GM19395 (cell line): ENCODE measurements around the gene FNIP2.
A peak's percentile ranks its signal among the peaks of the same experiment; 100 is the strongest.
"Not testable (repeated sequence)": the region's sequence is repeated elsewhere in the genome, so short reads cannot be mapped to it uniquely, and the experiment has no call there.

Experiments
- ATAC-seq: cut with Tn5 transposase; IDR thresholded peaks from one replicate; pipeline ENCODE4 v1.9.1; 2021; ENCODE audit warnings: mild to moderate bottlenecking, moderate library complexity; ENCODE audit not compliant: unreplicated experiment

Gene FNIP2

GRCh38 chr4:158946825-158947224 lies 178.0 kb downstream of the FNIP2 start:
- ATAC-seq, result no peak

DNA sequence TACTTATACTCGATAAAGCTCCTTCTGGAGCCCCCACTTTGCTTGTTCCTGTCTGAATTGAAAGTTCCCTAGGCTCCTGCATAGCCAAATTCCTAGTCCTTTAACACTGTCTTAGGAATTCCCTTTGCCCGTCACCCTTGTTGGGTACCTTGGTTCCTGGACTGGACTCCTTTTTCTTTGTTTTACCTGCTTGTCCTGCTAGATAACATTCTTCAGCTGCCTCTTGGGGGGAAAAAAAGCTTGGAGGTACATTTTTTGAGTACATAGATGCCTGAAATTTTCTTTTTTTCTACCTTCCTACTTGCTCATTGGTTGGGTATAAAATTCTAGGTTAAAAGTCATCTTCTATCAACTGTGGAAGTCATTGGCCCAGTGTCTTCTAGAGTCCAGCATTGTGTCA lies 179.2 kb downstream of the FNIP2 start:
- ATAC-seq, result no peak

DNA sequence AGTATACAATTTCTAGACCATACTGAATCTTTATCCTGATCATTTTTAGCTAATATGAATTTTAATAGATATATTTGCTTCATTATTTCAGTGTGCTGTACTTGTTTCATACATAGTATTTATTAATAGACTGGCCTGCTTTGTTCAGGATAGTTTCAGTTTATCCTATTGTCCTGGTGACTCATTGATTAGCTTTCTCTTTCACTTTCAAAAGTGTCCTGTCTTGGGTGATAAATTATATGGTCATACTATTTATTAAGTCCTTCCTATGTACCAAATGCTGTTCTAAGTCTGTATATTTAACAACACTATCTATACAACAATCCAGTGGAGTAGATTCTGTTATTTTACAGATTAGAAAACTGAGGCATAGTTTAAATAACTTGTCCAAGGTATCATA lies 180.3 kb downstream of the FNIP2 start:
- peak; percentile 65 for ATAC-seq

DNA sequence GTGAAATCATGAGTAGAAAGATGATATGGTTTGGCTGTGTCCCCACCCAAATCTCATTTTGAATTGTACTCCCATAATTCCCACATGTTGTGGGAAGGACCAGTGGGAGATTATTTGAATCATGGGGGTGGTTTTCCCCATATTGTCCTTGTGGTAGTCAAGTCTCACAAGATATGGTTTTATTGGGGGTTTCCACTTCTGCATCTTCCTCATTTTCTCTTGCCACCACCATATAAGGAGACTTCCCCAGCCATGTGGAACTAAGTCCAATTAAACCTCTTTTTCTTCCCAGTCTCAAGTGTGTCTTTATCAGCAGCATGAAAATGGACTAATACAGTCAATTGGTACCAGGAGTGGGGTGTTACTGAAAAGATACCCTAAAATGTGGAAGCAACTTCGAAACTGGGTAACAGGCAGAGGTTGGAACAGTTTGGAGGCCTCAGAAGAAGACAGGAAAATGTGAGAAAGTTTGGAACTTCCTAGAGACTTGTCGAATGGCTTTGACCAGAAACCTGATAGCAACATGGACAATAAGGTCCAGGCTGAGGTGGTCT lies 183.5 kb downstream of the FNIP2 start:
- not testable (repeated sequence) for ATAC-seq

DNA sequence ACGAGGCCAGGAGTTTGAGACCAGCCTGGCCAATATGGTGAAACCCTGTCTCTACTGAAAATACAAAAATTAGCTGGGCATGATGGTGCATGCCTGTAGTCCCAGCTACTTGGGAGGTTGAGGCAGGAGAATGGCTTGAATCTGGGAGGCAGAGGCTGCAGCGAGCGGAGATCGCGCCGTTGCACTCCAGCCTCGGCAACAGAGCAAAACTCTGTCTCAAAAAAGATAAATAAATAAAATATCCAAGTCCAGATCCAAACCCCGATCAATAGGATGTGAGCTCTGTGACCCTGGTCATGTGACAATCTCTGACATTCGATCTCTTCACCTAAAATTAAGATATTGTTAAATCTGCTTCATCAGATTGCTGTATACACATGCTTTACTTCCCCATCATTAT lies 187.5 kb downstream of the FNIP2 start:
- ATAC-seq, result not testable (repeated sequence)

DNA sequence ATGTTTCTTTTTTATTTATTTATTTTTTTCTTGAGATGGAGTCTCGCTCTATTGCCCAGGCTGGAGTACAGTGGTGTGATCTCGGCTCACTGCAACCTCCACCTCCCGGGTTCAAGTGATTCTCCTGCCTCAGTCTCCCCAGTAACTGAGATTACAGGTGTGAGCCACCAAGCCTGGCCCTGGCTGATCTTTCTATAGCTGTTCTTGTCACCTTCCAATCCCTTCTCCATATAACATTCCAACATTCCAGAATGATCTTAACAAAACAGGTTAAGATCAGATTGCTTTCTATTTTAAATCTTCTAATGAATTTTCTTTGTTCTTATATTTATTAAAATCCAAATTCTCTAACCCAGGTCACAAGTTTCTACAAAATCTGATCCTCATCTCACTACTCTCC lies 188.1 kb downstream of the FNIP2 start:
- ATAC-seq, result not testable (repeated sequence)
